Inflammatory macrophage (primary cell): ENCODE measurements around the gene FERMT1.
A peak's percentile ranks its signal among the peaks of the same experiment; 100 is the strongest.

ENCODE experiments used
- DNase-seq, 2 donors: peaks; one replicate each; pipeline ENCODE4 v3.0.0-alpha.2; 2020 to 2022

Gene FERMT1

GRCh38 chr20:6067763-6068318 lies 55.0 kb downstream of the FERMT1 start:
- DNase-seq, result no peak

- no peak for DNase-seq
Observed at GRCh38 chr20:6066582-6066981, 56.2 kb downstream of the FERMT1 start.

GRCh38 chr20:6061544-6061943 lies 61.3 kb downstream of the FERMT1 start:
- no peak for DNase-seq

- no peak for DNase-seq
Observed at GRCh38 chr20:6060213-6060612, 62.6 kb downstream of the FERMT1 start.

GRCh38 chr20:6058684-6059295 lies 64.0 kb downstream of the FERMT1 start:
- DNase-seq, result no peak

- DNase-seq, result no peak
Observed at GRCh38 chr20:6057691-6058090, 65.1 kb downstream of the FERMT1 start.

- no peak for DNase-seq
Observed at GRCh38 chr20:6057139-6057538, 65.7 kb downstream of the FERMT1 start.

GRCh38 chr20:6055981-6056569 lies 66.8 kb downstream of the FERMT1 start:
- no peak for DNase-seq

- DNase-seq, result no peak
Observed at GRCh38 chr20:6055161-6055783, 67.6 kb downstream of the FERMT1 start.

- DNase-seq, result peak in 1 of 2 donors; percentile 15
Observed at GRCh38 chr20:6054689-6055051, 68.2 kb downstream of the FERMT1 start.

GRCh38 chr20:6053776-6054688 lies 68.8 kb downstream of the FERMT1 start, which contains the start of gene LRRN4:
TSS of gene LRRN4 (minus strand) at chr20:6054060. CDS start at chr20:6052799, 1,261 bp downstream.
- DNase-seq, result no peak

- DNase-seq, result no peak
Observed at GRCh38 chr20:6053064-6053775, 69.6 kb downstream of the FERMT1 start.

- DNase-seq, result no peak
Observed at GRCh38 chr20:6051505-6051904, 71.3 kb downstream of the FERMT1 start.

- DNase-seq, result no peak
Observed at GRCh38 chr20:6048391-6048790, 74.4 kb downstream of the FERMT1 start.

- DNase-seq, result no peak
Observed at GRCh38 chr20:6046432-6046831, 76.4 kb downstream of the FERMT1 start.

- DNase-seq, result peak in 1 of 2 donors; percentile 21
Observed at GRCh38 chr20:6045566-6045965, 77.3 kb downstream of the FERMT1 start.

GRCh38 chr20:6044115-6044514 lies 78.7 kb downstream of the FERMT1 start:
- DNase-seq, result no peak

- DNase-seq, result no peak
Observed at GRCh38 chr20:6041808-6042265, 81.0 kb downstream of the FERMT1 start.

GRCh38 chr20:6040958-6041807 lies 81.6 kb downstream of the FERMT1 start:
- no peak for DNase-seq

GRCh38 chr20:6040540-6040939 lies 82.3 kb downstream of the FERMT1 start:
- no peak for DNase-seq

- DNase-seq, result no peak
Observed at GRCh38 chr20:6039766-6040165, 83.1 kb downstream of the FERMT1 start.
